GM18499 (cell line): ENCODE results near the gene LRRC36.
"Not testable (repeated sequence)": the region's sequence is repeated elsewhere in the genome, so short reads cannot be mapped to it uniquely, and the experiment has no call there.

ENCODE experiments used
- ATAC-seq: cut with Tn5 transposase; IDR thresholded peaks from one replicate; pipeline ENCODE4 v1.9.1; 2021; ENCODE audit warnings: moderate number of reproducible peaks; ENCODE audit not compliant: insufficient read depth, unreplicated experiment

The LRRC36 gene

DNA sequence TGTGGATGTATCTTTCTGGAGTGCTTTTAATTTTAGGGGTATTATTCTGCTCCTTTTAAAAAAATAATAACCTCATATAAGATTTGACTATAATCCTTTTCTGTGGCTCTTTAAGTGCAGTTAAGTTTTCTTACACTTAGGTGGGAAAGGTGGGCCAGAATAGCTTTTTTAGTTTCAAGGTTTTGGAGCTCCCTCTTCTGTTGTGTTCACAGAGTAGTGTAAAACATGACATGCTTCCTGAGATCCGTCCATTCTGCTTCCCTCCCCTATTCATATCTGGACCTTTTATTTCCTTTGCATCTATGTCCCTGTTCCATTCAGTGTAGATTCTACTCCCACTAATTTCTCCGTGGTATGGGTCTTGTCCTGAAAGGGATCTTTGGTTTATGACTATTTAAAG lies 12.8 kb downstream of the LRRC36 start:
- no peak for ATAC-seq

DNA sequence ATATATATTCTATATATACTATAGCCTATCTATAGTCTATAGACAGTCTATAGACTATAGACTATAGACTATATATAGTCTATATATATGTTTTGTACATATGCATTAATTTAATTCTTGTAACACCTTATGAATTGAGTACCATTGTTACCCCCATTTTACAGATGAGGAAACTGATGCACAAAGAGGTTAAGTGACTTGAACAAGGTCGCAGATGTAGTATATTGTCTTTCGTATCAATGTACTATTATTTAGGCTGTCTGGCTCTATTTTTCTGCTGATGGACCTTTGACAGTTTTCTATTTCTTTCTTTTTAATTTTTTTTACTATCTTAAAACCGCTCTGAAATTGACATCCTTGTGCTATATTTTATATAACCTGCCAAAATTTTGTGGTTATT lies 14.6 kb downstream of the LRRC36 start:
- ATAC-seq: no peak

DNA sequence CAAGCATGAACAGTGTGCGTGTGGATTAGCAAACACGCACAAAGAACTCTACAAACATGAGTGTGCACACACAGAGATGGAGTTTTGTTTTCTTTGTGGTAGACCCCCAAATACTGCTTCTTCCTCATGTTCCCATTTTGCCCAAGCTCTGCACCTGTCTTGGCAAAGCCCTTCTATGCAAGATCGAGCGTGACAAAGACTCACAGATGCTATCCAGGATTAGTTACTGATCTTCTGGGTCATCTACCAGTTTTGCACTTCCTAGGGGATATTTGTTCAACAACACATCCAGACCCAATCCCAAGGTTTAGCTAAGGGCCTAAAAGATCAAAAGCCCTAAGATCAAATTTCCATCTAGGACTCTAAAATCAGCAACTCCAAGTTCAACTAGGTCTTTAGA lies 16.0 kb downstream of the LRRC36 start:
- ATAC-seq: no peak

DNA sequence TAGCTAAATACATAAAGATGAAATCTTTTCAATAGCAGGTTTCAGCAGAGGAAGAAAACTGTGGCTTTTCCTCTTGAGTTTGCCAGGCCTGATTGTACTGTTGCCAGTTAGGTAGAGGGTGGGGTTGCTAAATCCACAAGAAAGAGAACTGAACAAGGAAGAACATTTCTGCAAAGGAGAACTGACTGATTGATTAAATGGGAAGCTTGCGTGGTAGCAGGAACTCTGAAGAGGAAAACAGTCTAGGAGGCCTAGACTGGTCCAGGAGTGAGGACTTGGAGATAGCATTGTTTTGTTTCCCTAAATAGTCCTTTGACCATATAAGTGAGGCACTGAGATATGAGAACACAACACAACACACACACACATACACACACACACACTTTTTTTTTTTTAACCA lies 18.8 kb downstream of the LRRC36 start:
- no peak for ATAC-seq

DNA sequence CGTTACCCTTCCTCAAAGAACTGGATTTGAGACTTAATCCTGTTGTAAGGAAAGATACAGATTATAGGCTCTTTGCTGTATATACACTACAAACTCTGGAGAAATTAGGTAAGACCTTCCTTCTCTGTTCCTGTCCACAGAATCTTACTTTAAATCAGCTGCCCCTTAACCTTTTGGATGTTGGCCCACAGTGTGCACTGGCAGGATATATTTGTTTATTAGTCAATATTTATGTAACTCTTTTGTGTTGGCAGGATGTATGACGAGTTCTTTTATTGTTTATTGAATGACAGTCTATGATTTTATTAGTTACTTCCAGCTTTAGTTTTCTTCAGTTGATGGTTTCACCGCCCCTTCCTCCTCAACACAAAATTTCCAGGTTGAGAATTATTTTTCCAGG lies 19.7 kb downstream of the LRRC36 start:
- ATAC-seq: no peak

DNA sequence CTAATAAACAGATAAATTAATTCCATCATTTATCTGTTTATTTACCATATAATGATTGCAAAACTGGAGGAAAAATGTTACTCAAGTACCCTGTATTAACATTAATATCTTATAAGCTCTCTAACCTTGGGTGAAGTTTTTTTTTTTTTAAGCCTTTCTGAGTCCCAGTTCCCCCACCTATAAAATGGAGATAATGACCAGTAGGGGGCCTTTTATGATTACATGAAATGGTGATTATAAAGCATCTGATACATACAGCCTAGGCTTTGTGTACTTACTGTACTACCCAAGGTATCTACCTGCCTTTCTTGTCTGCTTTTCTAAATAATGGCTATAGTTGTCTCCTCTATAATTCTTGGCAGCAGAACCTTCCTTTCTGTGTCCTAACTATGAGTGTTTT lies 22.6 kb downstream of the LRRC36 start:
- no peak for ATAC-seq

DNA sequence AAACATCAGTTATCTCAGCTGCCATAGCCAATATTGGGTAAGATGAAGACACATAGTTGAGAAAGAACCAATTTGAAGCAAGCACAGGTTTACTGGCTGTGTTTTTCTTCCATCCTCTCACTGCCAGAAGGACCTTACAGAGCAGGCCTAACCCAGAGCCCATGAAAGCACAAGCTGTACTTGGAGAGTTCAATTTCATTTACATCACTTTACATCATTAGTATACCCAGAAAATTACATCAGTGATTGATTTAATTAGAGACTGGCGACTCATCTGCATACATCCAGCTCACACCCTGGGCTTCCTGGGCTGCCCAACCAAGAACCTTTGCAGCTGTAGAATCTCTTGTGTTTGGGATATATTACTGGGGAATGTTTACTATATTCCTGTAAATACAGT lies 23.7 kb downstream of the LRRC36 start:
- ATAC-seq: no peak

DNA sequence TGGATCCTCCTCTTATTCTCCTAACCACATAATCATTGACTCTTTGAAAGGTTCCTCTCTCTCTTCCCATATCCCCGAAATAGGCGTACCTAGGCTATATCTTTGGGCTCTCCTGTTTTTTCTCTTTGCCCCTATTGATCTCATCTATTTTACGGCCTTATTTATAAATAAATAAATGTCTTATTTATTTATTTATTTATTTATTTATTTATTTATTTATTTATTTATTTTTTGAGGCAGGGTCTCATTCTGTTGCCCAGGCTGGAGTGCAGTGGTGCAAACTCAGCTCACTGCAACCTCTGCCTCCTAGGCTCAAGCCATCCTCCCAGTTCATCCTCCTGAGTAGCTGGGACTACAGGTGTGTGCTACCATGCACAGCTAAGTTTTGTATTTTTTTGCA lies 25.8 kb downstream of the LRRC36 start:
- not testable (repeated sequence) for ATAC-seq

DNA sequence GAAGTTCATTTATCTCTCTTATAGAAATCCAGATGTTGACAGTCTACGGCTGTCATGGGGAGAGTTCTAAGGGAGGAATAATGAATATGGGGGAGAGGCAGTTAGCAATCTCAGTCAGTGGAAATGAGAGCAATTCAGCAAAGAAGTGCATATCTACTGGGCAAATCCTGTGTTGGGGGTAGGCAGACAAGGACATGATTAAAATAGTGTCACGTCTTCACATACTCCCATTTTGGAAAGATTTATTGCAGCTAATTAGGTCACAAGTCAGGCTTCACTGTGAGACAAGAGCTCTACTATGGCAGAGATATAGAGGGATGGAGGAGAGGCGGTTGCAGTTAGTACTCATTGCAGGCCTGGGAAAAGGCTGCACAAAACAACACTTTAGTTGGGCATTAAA lies 29.8 kb downstream of the LRRC36 start:
- no peak for ATAC-seq

DNA sequence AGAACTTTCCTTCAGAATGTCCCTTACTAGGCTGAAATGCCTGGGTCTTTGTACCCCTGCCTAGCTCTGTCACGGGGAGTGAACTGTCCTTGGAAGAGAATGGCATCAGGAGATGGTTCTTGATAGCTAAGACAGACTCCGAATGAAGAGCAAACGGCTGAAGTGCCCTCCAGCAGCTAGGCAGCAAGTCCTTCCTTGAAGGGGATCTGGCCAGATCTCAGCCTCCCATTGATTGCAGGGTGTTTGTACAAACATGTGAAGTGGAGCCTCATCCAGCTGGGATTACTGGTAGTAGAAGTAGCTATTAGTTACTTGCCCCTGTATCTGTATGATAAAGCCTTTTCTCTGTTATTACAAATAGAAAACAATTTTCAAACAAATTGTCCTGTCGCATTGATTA lies 30.9 kb downstream of the LRRC36 start:
- no peak for ATAC-seq

DNA sequence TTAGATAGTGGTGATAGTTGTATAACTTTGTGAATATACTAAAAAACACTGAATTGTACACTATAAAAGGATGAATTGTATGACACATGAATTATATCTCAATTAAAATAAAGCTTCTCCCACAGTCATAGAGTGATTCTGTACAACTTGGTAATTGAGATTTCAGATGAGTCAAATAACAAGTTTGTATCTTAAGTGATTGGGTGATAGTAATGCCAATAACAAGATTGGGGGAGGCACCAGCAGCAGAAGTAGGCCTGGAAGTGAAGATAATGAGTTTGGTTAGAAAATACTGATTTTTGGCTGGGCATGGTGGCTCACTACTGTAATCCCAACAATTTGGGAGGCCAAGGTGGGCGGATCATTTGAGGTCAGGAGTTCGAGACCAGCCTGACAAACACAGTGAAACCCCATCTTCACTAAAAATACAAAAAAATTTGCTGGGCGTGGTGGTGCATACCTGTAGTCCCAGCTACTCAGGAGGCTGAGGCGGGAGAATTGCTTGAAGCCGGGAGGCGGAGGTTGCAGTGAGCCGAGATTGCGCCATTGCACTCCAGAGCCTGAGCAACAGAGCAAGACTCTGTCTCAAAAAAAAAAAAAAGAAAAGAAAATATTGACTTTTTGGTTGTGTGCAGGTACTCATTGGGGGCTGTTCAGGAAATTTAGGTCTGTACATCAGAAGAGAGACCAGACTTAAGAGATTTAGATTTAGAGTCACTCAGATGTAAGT lies 33.1 kb downstream of the LRRC36 start:
- not testable (repeated sequence) for ATAC-seq

DNA sequence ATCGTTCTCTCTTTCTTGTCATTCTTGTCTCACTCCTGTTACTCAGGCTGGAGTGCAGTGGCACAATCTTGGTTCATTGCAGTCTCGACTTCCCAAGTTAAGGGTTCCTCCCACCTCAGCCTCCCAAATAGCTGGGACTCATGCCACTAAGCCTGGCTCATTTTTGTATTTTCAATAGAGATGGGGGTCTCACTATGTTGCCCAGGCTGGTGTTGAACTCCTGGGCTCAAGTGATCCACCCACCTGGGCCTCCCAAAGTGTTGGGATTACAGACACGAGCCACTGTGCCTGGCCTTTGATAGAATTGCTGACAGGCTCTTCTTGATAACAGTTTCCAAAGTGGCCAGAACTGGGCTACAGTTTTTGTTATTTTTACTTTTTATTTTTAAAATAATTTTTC lies 34.4 kb downstream of the LRRC36 start:
- no peak for ATAC-seq

DNA sequence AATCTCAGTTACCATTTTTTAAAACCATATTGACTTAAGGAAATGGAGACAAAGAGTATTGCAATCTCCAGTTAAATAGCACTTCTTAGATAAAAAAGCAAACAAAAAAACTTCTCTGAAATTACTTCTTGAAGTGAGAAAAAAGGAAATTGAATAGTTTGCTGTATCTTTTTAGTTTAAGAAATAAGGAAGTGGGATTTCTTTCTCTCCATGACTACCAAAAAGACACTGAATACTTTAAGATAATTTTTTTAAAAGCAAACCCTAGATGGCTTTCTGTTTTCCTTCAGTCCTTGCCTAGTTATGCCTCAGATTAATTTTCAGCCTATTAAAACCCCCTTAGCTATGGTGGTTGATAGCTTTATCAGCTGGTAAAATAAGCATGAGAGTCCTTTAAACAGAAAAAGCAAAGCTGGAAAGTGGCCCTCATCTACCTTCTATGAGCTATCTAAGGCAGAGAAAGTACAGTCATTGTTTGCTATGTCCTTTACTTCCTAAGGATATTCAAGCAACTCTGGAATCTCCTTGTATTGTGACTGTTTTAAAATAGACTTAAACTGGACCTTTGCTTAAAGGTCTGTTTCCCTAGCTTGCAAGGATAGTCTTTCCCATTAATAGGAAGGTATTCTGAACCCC lies 38.1 kb downstream of the LRRC36 start:
- ATAC-seq: no peak

DNA sequence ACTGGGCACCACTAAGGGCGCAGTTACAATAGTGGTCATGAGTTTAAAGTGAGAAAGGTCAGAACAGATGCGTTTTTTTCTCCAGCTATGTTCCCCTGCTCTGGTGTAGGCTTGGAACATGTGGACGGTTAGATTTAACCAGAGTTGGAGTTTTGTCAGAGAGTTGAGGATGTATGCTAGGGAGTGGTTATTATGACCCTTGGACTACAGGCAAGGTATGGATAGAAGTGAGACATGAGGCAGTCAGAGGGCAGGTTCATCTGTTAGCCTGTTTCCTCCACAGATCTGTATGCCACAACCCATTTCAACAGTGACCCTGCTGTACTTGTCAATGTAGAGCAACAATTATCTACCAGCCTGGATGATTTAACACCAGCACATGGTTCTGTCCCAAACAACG lies 44.0 kb downstream of the LRRC36 start:
- no peak for ATAC-seq

DNA sequence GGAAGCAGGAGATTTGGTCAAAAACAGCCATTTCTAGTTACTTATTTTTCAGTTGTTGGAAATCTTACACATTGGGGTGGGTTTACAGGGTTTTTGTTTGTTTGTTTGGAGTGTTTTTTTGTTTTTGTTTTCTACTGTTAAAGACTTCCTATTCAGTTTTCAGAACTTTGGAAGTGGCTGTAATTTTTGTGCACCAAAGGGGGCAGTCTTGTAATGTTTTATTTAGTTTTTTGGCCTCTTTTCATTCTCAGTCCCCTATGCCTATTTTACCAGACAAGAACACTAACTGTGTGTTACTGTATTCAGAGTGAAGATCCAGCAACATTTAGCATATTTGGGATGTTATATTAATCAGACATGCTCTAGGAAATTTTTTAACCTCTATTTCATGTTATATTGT lies 46.0 kb downstream of the LRRC36 start:
- ATAC-seq: no peak

DNA sequence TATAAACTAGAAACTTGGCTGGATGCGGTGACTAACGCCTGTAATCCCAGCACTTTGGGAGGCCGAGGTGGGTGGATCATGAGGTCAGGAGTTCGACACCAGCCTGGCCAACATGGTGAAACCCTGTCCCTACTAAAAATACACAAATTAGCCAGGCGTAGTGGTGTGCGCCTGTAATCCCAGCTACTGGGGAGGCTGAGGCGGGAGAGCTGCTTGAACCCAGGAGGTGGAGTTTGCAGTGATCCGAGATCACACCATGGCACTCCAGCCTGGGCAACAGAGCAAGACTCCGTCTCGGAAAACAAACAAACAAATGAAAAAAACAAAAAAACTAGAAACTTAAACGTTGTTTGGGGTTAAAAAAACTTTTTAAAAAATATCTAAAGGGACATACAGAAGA lies 49.4 kb downstream of the LRRC36 start:
- not testable (repeated sequence) for ATAC-seq

DNA sequence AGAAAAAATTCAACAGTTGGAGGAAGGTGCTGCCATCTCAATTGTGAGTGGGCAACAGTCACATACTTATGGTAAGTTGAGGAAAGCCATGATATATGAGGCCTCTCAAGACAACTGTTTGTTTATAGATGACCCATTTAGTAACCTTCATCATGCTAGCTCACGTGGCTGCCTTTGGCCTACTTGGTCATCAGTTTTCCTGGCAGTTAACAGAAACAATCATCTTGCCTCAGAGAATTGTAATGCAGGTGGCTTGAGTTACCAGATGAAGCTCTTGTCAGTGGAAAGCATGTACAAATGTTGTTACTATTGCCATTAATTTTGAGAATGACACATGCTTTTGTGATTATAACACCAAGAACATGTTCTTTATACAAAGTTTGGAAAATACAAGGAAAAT lies 52.0 kb downstream of the LRRC36 start:
- no peak for ATAC-seq

DNA sequence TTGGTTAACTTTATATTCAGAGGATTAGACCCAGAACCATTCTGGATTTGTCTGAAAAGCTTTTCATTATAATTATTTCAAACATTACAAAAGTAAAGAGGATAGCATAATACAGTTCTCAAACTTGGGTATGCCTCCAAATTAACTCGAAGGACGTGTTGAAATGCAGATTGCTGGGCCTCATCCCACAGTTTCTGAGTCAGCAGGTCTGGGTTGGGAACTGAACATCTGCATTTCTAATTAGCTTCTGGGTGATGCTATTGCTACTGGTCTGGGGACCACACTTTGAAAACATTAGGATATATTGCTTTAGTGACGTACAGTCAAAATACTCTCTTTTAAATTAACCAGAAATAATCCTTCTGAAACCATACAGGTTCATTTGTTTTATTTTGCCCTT lies 56.7 kb downstream of the LRRC36 start:
- no peak for ATAC-seq

DNA sequence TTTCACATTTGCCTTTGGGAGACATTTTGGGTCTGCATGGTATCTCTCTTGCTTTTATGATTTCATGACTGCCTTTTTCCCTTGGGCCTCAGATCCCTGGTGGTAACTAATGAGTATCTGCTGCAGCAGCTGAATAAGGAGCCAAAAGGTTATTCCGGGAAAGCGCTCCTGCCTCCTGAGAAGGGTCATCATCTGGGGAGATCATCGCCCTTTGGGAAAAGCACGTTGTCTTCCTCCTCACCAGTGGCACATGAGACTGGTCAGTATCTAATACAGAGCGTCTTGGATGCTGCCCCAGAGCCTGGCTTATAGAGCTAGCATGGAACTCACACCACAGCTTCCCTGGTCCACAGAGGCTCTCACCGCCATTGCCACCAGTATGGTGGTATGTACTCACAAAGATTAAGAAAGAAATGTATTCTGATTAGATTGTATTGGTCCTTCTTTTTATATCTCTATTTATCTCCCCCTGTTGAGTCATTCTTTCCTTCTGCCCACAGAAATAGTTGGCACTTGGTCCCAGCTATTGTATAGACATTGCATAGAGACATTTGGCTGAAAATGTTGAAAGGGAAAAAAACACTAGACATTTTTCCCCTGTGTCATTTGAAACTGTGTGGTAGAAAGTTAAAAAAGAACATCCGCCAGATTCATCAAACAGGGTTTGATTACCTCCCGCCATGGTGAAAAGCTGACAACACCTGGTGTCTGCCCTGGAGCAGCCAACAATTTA lies 58.3 kb downstream of the LRRC36 start:
- ATAC-seq: no peak

DNA sequence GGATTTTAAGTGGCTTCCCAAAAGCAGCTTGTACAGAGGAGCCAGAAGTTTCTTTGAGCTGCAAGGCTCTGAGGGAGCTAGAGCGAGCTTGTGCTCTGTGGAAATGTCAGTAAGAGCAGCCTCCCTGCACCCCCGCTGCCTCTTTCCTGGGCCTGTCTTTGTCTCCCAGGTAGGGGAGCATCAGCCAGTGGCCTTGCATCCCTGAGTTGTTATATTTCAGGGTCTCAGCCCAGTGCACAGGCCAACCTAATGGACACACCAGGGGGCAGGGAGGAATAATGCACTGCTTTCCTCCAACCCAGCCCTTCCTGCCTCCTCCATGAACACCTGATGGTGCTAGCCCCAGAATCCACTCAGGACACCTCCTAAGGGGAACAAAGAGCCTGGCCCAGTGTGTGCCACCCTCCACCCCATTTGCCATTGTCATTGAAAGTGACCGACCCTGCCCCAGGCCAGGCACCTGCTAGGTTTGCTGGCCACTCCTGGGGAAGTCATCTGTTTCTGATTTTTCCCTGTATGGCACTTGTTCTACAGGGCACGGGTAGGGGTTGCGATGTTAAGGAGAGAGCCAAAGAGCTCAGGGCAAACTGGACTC lies 60.3 kb downstream of the LRRC36 start:
- ATAC-seq: no peak

DNA sequence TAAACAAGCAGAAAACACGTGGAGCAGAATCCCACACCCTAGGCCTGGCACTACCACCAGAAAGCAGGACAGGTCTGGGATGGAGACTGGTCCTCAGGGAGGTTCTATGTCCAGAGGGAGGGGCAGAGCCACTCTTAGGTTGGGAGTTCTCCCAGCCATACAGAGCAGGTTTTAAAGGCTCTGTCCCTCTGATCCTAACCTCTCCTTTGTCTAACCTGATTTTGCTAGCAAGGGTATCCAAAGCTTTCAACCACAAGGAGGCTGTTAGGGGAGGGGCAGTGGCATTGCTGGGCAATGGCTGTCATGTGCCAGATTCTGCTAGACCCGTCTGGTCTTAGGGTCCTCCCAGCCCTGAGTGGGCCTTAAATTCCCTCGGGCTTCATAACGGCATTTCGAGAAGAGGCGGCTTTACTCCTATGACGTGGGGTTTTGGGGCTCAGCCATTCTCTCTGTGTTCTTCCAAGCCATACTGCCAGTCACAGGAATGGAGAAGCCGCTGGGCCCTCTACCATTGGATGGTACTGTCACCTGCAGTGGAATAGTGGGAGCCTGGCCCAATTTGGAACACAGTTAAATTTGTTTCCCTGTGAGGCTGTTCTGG lies 61.0 kb downstream of the LRRC36 start:
- no peak for ATAC-seq
